GM19397 (cell line): Measurements from ENCODE around the gene WDR37.
"Not testable (repeated sequence)": the region's sequence is repeated elsewhere in the genome, so short reads cannot be mapped to it uniquely, and the experiment has no call there.

Source experiments
- ATAC-seq: cut with Tn5 transposase; IDR thresholded peaks from one replicate; pipeline ENCODE4 v1.9.1; 2021; ENCODE audit warnings: mild to moderate bottlenecking, moderate library complexity; ENCODE audit not compliant: unreplicated experiment

The WDR37 gene

GRCh38 chr10:1149793-1150637 is 93.8 kb downstream of the WDR37 start:
- ATAC-seq, result no peak

GRCh38 chr10:1150638-1150955 is 94.4 kb downstream of the WDR37 start:
- ATAC-seq, result no peak

GRCh38 chr10:1151076-1152033 is 95.2 kb downstream of the WDR37 start:
- no peak for ATAC-seq

GRCh38 chr10:1152386-1153250 is 96.4 kb downstream of the WDR37 start:
- ATAC-seq, result no peak

GRCh38 chr10:1153251-1153763 is 97.1 kb downstream of the WDR37 start:
- no peak for ATAC-seq

GRCh38 chr10:1153805-1154351 is 97.7 kb downstream of the WDR37 start:
- ATAC-seq, result no peak

- no peak for ATAC-seq
Observed at GRCh38 chr10:1154531-1155295, 98.5 kb downstream of the WDR37 start.

GRCh38 chr10:1155791-1156615 is 99.8 kb downstream of the WDR37 start:
- ATAC-seq, result no peak

GRCh38 chr10:1156616-1156886 is 100.4 kb downstream of the WDR37 start:
- ATAC-seq, result no peak

GRCh38 chr10:1156921-1157614 is 100.9 kb downstream of the WDR37 start:
- ATAC-seq, result no peak

GRCh38 chr10:1157615-1157933 is 101.4 kb downstream of the WDR37 start:
- no peak for ATAC-seq

GRCh38 chr10:1158066-1158465 is 101.9 kb downstream of the WDR37 start:
- ATAC-seq, result no peak

GRCh38 chr10:1158536-1158935 is 102.4 kb downstream of the WDR37 start:
- not testable (repeated sequence) for ATAC-seq

- no peak for ATAC-seq
Observed at GRCh38 chr10:1159131-1160061, 103.2 kb downstream of the WDR37 start.

- ATAC-seq, result no peak
Observed at GRCh38 chr10:1160561-1161314, 104.6 kb downstream of the WDR37 start.

GRCh38 chr10:1161315-1161673 is 105.1 kb downstream of the WDR37 start:
- not testable (repeated sequence) for ATAC-seq
